ENCODE results near the gene HHEX.
A peak's percentile ranks its signal among the peaks of the same experiment; 100 is the strongest.

HHEX gene

DNA sequence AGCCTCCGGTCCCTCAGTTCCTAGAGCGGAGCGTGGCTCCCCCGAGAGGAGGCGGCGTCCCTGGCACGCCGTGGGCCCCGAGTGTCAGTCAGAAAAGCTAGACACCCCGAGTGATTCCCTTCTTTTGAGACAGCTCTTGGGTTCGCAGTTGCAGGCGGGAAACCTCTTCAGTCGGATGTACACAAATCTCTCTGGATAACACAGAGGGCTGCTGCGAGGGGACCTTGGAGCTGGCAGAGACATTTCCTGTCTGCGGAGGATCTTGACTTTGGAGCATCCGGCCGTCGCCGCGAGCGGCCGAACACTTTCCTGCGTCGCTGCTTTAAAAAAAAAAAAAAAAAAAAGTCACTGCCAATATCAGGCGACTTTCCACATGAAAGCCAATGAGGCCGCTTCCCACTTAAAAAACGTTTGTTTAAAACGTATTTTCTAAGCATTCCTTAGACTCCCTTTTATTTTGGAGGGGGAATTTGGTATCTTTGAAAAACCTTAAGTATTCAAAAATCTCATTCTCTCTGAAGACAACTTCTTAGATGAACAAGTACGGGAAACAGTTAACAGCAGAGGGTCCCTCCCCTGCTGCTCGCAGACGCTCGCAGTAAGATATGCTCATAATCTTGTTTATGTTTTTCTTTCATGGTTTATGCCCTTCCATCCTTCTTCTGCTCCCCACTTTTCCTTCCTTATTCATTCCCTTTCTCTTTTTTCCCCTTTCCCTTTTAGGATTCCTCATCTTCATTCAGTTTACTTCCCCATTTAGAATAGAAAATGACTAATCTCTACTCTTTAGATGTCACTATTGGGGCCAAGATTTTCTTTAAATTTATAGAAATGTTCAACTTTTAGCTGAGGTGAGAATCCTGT, 10.0 kb downstream of the HHEX start:
- peak; percentile 47 for DNase-seq (ENCODE audit: low read depth)
- TF ChIP-seq, protein P1, sequence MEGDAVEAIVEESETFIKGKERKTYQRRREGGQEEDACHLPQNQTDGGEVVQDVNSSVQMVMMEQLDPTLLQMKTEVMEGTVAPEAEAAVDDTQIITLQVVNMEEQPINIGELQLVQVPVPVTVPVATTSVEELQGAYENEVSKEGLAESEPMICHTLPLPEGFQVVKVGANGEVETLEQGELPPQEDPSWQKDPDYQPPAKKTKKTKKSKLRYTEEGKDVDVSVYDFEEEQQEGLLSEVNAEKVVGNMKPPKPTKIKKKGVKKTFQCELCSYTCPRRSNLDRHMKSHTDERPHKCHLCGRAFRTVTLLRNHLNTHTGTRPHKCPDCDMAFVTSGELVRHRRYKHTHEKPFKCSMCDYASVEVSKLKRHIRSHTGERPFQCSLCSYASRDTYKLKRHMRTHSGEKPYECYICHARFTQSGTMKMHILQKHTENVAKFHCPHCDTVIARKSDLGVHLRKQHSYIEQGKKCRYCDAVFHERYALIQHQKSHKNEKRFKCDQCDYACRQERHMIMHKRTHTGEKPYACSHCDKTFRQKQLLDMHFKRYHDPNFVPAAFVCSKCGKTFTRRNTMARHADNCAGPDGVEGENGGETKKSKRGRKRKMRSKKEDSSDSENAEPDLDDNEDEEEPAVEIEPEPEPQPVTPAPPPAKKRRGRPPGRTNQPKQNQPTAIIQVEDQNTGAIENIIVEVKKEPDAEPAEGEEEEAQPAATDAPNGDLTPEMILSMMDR (IDR thresholded peaks at IDR 0.05; ENCODE audit: low read length, missing control alignments), result no peak
- peak overlapping the region; percentile 46 for H3K4me3 ChIP-seq (replicated peaks; ENCODE audit: low read depth, low read length)

DNA sequence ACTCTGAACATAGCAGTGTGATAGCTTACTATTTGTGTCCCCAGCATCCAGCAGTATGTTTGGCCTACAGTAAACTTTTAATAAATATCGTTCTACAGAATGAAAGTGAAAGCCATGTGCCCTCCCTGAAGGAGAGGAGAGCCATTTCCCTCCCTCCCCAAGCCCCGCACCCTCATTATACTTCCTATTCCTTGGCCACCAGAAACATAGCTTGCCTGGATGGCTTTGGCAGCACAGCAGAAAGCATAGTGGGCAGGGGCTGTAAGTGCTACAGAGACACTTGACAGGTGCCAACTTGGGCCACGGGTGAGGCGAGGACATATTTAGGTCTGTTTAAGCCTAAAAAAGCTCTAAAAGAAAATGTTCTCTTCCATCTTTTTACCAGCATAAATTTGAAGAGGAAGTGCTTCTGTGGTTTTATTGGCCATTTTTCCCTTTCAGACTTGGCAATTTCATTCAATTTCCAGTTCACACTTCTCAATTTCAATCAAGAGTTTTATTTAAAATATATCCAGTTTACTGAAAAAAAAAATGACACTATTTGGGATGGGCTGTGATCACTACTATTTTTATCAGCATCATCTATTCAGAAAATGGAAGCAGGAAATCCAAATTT, 12.7 kb downstream of the HHEX start:
- TF ChIP-seq, protein P1 (IDR thresholded peaks at IDR 0.05; ENCODE audit: low read length, missing control alignments), result no peak
- no peak for DNase-seq (ENCODE audit: low read depth)
- H3K4me3 ChIP-seq (replicated peaks; ENCODE audit: low read depth, low read length), result no peak overlapping the region

DNA sequence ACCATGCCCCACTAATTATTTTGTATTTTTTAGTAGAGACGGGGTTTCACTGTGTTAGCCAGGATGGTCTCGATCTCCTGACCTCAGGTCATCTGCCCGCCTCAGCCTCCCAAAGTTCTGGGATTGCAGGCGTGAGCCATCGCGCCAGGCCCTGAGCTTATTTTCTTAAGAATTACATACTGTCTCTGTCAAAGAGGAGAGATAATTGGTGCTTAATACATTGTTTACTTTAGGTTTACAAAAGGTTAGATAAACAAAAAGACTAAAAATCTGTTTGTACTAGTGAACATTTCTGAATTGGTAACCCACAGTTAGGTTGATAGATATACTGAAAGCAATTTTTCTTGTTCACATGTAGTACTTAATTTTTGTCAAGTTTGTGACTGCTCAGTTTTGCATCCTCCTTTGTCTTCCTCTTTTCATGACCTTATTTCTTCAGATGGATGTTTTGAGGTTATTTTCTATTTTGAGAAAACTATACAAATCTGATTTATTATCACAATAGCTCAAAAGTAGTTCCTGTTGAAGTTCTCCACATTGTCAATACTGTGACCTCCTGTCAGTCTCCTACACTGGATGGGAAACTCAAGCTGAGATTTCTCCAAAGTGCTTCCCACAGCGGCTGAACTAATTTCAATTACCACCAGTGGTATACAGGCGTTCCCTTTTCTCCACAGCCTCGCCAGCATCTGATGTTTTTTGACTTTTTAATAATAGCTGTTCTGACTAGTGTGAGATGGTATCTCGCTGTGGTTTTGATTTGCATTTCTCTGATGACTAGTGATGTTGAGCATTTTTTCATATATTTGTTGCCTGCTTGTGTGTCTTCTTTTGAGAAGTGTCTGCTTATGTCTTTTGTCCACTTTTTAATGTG, 22.5 kb downstream of the HHEX start:
- DNase-seq (ENCODE audit: low read depth), result no peak
- TF ChIP-seq, protein P1 (IDR thresholded peaks at IDR 0.05; ENCODE audit: low read length, missing control alignments), result no peak
- no peak overlapping the region for H3K4me3 ChIP-seq (replicated peaks; ENCODE audit: low read depth, low read length)

DNA sequence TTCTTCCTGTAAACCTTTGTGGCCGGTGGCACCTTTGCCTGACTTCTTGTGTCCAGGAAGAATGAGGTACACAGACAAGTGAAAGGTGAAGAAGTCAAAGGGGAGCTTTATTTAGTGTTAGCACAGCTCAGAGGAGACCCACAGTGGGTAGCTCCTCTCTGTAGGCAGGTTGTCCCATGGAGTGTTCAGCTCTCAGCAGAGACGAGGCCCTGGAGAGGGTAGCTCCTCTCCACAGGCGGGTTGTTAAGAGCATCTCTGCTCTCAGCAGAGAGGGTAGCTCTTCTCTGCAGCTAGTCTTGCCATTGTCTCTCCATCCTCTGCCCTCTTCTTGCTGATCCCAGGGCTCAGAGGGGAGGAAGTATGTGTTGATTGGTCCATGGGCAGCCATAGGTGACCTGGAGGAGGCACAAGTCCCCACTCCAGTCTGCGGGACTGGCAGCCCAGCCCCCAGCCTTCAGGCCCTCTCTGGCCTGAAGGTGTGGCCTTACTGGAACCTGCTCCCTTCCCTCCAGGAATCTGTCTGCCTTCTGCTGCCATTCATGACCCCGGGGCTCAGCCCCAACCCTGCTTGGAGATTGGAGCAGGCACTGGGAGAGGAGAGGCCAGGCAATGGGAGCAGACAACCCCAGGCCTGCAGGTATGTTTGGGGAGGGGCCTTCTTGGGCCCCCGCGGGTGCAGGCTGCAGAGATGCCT, 24.5 kb downstream of the HHEX start:
- TF ChIP-seq, protein P1 (IDR thresholded peaks at IDR 0.05; ENCODE audit: low read length, missing control alignments), result no peak
- DNase-seq (ENCODE audit: low read depth), result no peak
- H3K4me3 ChIP-seq (replicated peaks; ENCODE audit: low read depth, low read length), result no peak overlapping the region

DNA sequence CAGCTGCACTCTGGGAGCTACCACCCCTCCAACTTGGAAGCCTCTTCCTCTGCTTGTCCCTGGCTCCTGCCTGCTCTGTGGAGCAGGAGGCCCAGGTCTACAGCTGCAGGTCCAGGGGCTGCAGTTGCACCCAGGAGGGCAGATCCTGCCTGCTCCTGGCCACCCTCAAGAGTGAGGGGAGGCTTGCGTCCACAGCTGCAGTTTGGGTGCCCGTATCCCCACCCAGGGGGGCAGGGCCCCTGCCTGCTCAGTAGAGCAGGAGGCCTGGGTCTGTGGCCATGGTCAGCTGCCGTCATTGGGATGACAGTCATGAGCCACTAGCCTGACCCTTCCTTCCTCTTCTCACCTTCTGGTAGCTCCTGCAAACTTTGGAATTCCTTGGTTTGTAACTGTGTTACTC, 25.1 kb downstream of the HHEX start:
- no peak for DNase-seq (ENCODE audit: low read depth)
- TF ChIP-seq, protein P1 (IDR thresholded peaks at IDR 0.05; ENCODE audit: low read length, missing control alignments), result no peak
- H3K4me3 ChIP-seq (replicated peaks; ENCODE audit: low read depth, low read length), result no peak overlapping the region

All from fibroblast of pulmonary artery (primary cell).